SK-N-MC (cell line): ENCODE results near the gene PDE4D.

Experiments used
- EZH2 ChIP-seq: fragments of 200-600 bp; sonication (generic); IDR thresholded peaks from one replicate; pipeline ENCODE4 v1.6.1; 2017; ENCODE audit warnings: antibody characterized with exemption
- FOXP2 ChIP-seq: optimal IDR thresholded peaks from 2 replicates; pipeline ENCODE3; 2011; ENCODE audit warnings: mild to moderate bottlenecking, moderate library complexity; ENCODE audit not compliant: insufficient read depth; ENCODE audit errors: extremely low read length, control extremely low read depth
- POLR2AphosphoS5 ChIP-seq: IDR thresholded peaks from 2 replicates; pipeline ENCODE4 v1.6.1; 2012; ENCODE audit warnings: mild to moderate bottlenecking, low read depth, low read length, borderline replicate concordance

GRCh38 chr5:59178071-59178470 lies 715.5 kb downstream of the PDE4D start:
- no peak for TF ChIP-seq EZH2
- no peak for TF ChIP-seq POLR2AphosphoS5
- no peak for TF ChIP-seq FOXP2
